HepG2 (cell line): ENCODE data around the gene LGALS7B. TPM values are rescaled to one million over a fixed set of nuclear protein-coding genes. Genes with fewer than 3 reads are reported as not detected.
A peak's percentile ranks its signal among the peaks of the same experiment; 100 is the strongest.

Source experiments
- ATAC-seq: fragments of 200-7000 bp; cut with Tn5 transposase; 3 replicates; pipeline ENCODE4 v1.9.1; 2020; ENCODE audit warnings: mild to moderate bottlenecking, moderate library complexity
- BruUV-seq: library from RNA; stranded (reverse); fragments of 400-500 nt; replicated peaks from 2 replicates; lab custom pipeline; 2021; lab: Mats Ljungman, UMichigan
- CTCF ChIA-PET: fragments of 300-600 bp; formaldehyde crosslinking; extraction: SDS; loops from one replicate; lab custom pipeline; 2021; ENCODE audit warnings: low total read pairs, inconsistent platforms, low intra/inter-chr PET ratio; lab: Yijun Ruan, JAX
- POLR2A ChIA-PET: fragments of 350-600 bp; sonication (Branson Sonifier 250); formaldehyde crosslinking; loops from one replicate; lab custom pipeline; 2020; ENCODE audit warnings: antibody characterized with exemption, inconsistent platforms; lab: Yijun Ruan, JAX
- DNase-seq: peaks from one replicate; pipeline ENCODE4 v3.0.0-alpha.2; 2015; ENCODE audit warnings: low spot score
- FAIRE-seq: peaks from 3 replicates; lab custom pipeline; 2011; peaks lifted over from hg19 to GRCh38; lab: Jason Lieb, UNC
- H2AFZ ChIP-seq: one replicate; pipeline ENCODE4 v1.6.1; 2011; ENCODE audit warnings: low read length, inconsistent platforms
- H3K27ac ChIP-seq: fragments of 300-600 bp; 3 replicates; pipeline ENCODE4 v1.8.0; 2011; ENCODE audit warnings: mixed run types, mild to moderate bottlenecking, mixed read lengths, low read length, inconsistent platforms; ENCODE audit not compliant: insufficient read depth; ENCODE audit errors: extremely low read length
- H3K27me3 ChIP-seq, 2 experiments: fragments of 200-600 bp in 1 of 2; 2 replicates in 1 of 2; 3 replicates in 1 of 2; pipeline versions ENCODE4 v1.6.0 to v1.8.0; 2011; ENCODE audit warnings: low read length in 2 of 2, mild to moderate bottlenecking in 2 of 2, moderate library complexity in 2 of 2, inconsistent platforms in 1 of 2; ENCODE audit not compliant: insufficient read depth in 2 of 2, control insufficient read depth in 1 of 2
- H3K36me3 ChIP-seq, 2 experiments: fragments of 200-600 bp in 1 of 2; replicated peaks in 1 of 2; 2 replicates in 1 of 2; 3 replicates in 1 of 2; pipeline versions ENCODE4 v1.5.1 to v1.8.0; 2011; ENCODE audit warnings: low read length in 2 of 2, inconsistent platforms in 1 of 2; ENCODE audit not compliant: insufficient read depth in 2 of 2, control insufficient read depth in 1 of 2
- H3K4me1 ChIP-seq: 2 replicates; pipeline ENCODE4 v1.5.1; 2012; ENCODE audit warnings: low read length, inconsistent platforms; ENCODE audit not compliant: insufficient read depth
- H3K4me2 ChIP-seq: 2 replicates; pipeline ENCODE4 v1.6.0; 2011; ENCODE audit warnings: low read depth, low read length, inconsistent platforms
- H3K4me3 ChIP-seq, 3 experiments: fragments of 200-600 bp in 1 of 3; sonication (generic), shearing (Covaris generic) in 1 of 3; replicated peaks in 1 of 3; 2 replicates each; pipeline ENCODE4 v1.5.1; 2011 to 2016; ENCODE audit warnings: low read length in 3 of 3, inconsistent platforms in 2 of 3, low read depth in 2 of 3, mild to moderate bottlenecking in 2 of 3, control low read depth in 1 of 3, mixed read lengths in 1 of 3; ENCODE audit not compliant: insufficient read depth in 1 of 3
- H3K79me2 ChIP-seq: one replicate; pipeline ENCODE4 v1.6.1; 2011; ENCODE audit warnings: low read length, inconsistent platforms; ENCODE audit not compliant: insufficient read depth
- H3K9ac ChIP-seq: 2 replicates; pipeline ENCODE4 v1.6.0; 2011; ENCODE audit warnings: mild to moderate bottlenecking, low read depth, low read length, inconsistent platforms; ENCODE audit not compliant: insufficient read depth
- H3K9me3 ChIP-seq: 2 replicates; pipeline ENCODE4 v1.5.1; 2012; ENCODE audit warnings: mild to moderate bottlenecking, low read length
- H4K20me1 ChIP-seq: 2 replicates; pipeline ENCODE4 v1.6.0; 2011; ENCODE audit warnings: inconsistent platforms, mild to moderate bottlenecking, low read length, moderate library complexity; ENCODE audit not compliant: insufficient read depth
- CHCHD3 ChIP-seq: sonication (generic); formaldehyde crosslinking; IDR thresholded peaks from 2 replicates; pipeline ENCODE4 v1.8.0; 2022; ENCODE audit warnings: mild to moderate bottlenecking, missing genetic modification reagents, moderate library complexity
- FOXO1 ChIP-seq: sonication (generic); formaldehyde crosslinking; IDR thresholded peaks from 2 replicates; pipeline ENCODE4 v1.4.0; 2020; ENCODE audit warnings: missing genetic modification reagents
- HDAC1 ChIP-seq: sonication (generic); formaldehyde crosslinking; IDR thresholded peaks from 2 replicates; pipeline ENCODE4 v1.5.1; 2020; ENCODE audit warnings: mild to moderate bottlenecking, missing genetic modification reagents
- KAT2B ChIP-seq: fragments of 150-350 bp; IDR thresholded peaks from 2 replicates; pipeline ENCODE4 v1.6.1; 2014; ENCODE audit warnings: low read depth, low read length, borderline replicate concordance
- MAFG ChIP-seq: sonication (generic); formaldehyde crosslinking; IDR thresholded peaks from 2 replicates; pipeline ENCODE4 v1.5.1; 2020; ENCODE audit warnings: mild to moderate bottlenecking, missing genetic modification reagents
- MXD4 ChIP-seq: IDR thresholded peaks from 2 replicates; pipeline ENCODE4 v1.6.1; 2016; ENCODE audit warnings: mild to moderate bottlenecking, missing biosample characterization, missing genetic modification reagents
- SRSF9 ChIP-seq: fragments of 200-400 bp; formaldehyde crosslinking; IDR thresholded peaks from 2 replicates; pipeline ENCODE4 v1.6.1; 2018; ENCODE audit warnings: borderline replicate concordance, mild to moderate bottlenecking, low read depth, low read length; ENCODE audit not compliant: insufficient read depth, poor library complexity, severe bottlenecking
- TBL1XR1 ChIP-seq: fragments of 150-350 bp; IDR thresholded peaks from 2 replicates; pipeline ENCODE4 v1.6.1; 2014; ENCODE audit warnings: borderline replicate concordance, low read length; ENCODE audit not compliant: partially characterized antibody
- ZNF280D ChIP-seq: sonication (generic); formaldehyde crosslinking; IDR thresholded peaks from 2 replicates; pipeline ENCODE4 v1.5.1; 2020; ENCODE audit warnings: mild to moderate bottlenecking, missing genetic modification reagents
- ZNF367 ChIP-seq: sonication (generic); formaldehyde crosslinking; IDR thresholded peaks from 2 replicates; pipeline ENCODE4 v1.4.0; 2020; ENCODE audit warnings: missing genetic modification reagents, borderline replicate concordance
- ZNF460 ChIP-seq: sonication (generic); formaldehyde crosslinking; IDR thresholded peaks from 2 replicates; pipeline ENCODE4 v1.5.1; 2020; ENCODE audit warnings: missing genetic modification reagents, mild to moderate bottlenecking, borderline replicate concordance
- ZNF775 ChIP-seq: sonication (generic); formaldehyde crosslinking; IDR thresholded peaks from 2 replicates; pipeline ENCODE4 v1.4.0; 2020; ENCODE audit warnings: missing genetic modification reagents, mild to moderate bottlenecking, moderate library complexity, borderline replicate concordance
- ZNF83 ChIP-seq: sonication (generic); formaldehyde crosslinking; IDR thresholded peaks from 2 replicates; pipeline ENCODE4 v1.4.0; 2020; ENCODE audit warnings: missing genetic modification reagents, mild to moderate bottlenecking, borderline replicate concordance
- WGBS: methylation state at CpG from one replicate; pipeline ENCODE4 v1.1.6; 2017; ENCODE audit warnings: low lambda C conversion rate; 5-methylcytosine and 5-hydroxymethylcytosine counted together
- in situ Hi-C: cut with HindIII; loops from 2 replicates; pipeline ENCODE4 v1.10.0; 2017; ENCODE audit warnings: low pct_unique_long_range_greater_than_20kb; ENCODE audit not compliant: extremely low pct_ligation_motif_present
- intact Hi-C: fragments of 100-400 bp; cut with micrococcal nuclease; formaldehyde crosslinking; loops from one replicate; pipeline ENCODE4 v1.10.0; 2022; ENCODE audit not compliant: unreplicated experiment
- polyA plus RNA-seq, 8 experiments: library from polyadenylated mRNA; depleted of rRNA in 3 of 8; stranded (reverse) in 7 of 8; unstranded in 1 of 8; fragments of >200 nt; fragmentation: Illumina TruSeq in 4 of 8; extraction: Trizol in 4 of 8; gene quantifications; 2 replicates each; pipeline versions ENCODE4 v1.2.1 to v1.2.3, GENCODE V29; 2011 to 2016; ENCODE audit warnings: low read depth in 4 of 8, missing spikeins in 1 of 8, mixed read lengths in 1 of 8; ENCODE audit not compliant: insufficient read depth in 1 of 8
- total RNA-seq, 5 experiments: library from RNA; depleted of rRNA; stranded (reverse); fragments of >200 nt; fragmentation: Illumina TruSeq; extraction: Trizol; gene quantifications; 2 replicates each; pipeline ENCODE4 v1.2.3, GENCODE V29; 2016; ENCODE audit warnings: low read depth in 1 of 5
- TF ChIP-seq, protein P1 (sequence below), 2 experiments: sonication (generic) in 1 of 2; formaldehyde crosslinking in 1 of 2; IDR thresholded peaks; 2 replicates each; pipeline versions ENCODE4 v1.6.1 to v1.9.0; 2014 to 2022; ENCODE audit warnings: antibody characterized with exemption in 1 of 2, borderline replicate concordance in 1 of 2, inconsistent platforms in 1 of 2, low read depth in 1 of 2, missing genetic modification reagents in 1 of 2

The LGALS7B gene
- total and polyA plus RNA-seq, 2 of the 13 experiments (the other 11 are each of a cell fraction or from before 2014, with no cell fraction given) = 1.7 to 2.1 TPM

- TF ChIP-seq, protein P1, sequence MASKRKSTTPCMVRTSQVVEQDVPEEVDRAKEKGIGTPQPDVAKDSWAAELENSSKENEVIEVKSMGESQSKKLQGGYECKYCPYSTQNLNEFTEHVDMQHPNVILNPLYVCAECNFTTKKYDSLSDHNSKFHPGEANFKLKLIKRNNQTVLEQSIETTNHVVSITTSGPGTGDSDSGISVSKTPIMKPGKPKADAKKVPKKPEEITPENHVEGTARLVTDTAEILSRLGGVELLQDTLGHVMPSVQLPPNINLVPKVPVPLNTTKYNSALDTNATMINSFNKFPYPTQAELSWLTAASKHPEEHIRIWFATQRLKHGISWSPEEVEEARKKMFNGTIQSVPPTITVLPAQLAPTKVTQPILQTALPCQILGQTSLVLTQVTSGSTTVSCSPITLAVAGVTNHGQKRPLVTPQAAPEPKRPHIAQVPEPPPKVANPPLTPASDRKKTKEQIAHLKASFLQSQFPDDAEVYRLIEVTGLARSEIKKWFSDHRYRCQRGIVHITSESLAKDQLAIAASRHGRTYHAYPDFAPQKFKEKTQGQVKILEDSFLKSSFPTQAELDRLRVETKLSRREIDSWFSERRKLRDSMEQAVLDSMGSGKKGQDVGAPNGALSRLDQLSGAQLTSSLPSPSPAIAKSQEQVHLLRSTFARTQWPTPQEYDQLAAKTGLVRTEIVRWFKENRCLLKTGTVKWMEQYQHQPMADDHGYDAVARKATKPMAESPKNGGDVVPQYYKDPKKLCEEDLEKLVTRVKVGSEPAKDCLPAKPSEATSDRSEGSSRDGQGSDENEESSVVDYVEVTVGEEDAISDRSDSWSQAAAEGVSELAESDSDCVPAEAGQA (IDR thresholded peaks at IDR 0.05; ENCODE audit: low read depth) = no peak
- TF ChIP-seq, protein P1 (CRISPR knock-in tag; IDR thresholded peaks at IDR 0.05; ENCODE audit: borderline replicate concordance) = no peak
- no peak for TF ChIP-seq TBL1XR1
Measured at GRCh38 chr19:38742296-38742695, 46.7 kb upstream of the LGALS7B start (continued).

DNA sequence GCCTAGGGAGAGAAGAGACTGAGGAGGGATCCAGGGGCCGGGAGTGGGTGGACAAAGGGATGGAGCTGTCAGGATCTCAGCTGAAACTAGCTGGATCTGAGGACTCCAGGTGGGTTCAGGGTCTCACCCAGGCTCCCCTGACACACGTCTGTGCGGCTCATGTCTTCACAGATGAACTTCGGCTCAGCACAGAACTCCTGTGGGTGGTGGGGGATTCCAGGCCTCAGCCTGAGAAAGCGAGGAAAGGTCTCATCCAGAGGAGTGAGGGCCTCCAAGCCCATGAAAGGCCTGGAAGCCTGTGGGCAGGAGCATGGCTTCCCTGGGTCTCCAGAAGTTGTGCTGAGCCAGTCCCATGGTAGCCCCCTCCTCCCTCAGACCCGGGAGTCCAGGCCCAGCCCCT, 46.1 kb upstream of the LGALS7B start:
- 82% methylated on average over 5 of the region's 6 CpGs for WGBS
- Histone ChIP-seq H3K36me3 (no peaks in the 10 kb centered on the region), H3K27ac (no peak overlapping the region), H2AFZ (no peak overlapping the region), H3K9ac (peak overlapping the region; percentile 39; the same call in 1 of the 2 replicates), H4K20me1 (no peaks in the 10 kb centered on the region), H3K4me1 (peaks cover 38% of the 10 kb centered on the region), H3K27me3 (no peaks in the 10 kb centered on the region), H3K4me3 (no peak overlapping the region), H3K4me2 (peak overlapping the region; percentile 15; the same call in 1 of the 2 replicates), H3K79me2 (no peaks in the 10 kb centered on the region), H3K9me3 (no peaks in the 10 kb centered on the region)
- intact Hi-C loops (no loop called here), in situ Hi-C loops (loop anchor here (5.0 to 25.0 kb wide), 2 partner anchors 89 to 169 kb away; partner anchors contain the start of genes CCER2 and ECH1)
- ATAC-seq = no peak; the same call in 2 of the 3 replicates
- DNase-seq = no peak
- ChIA-PET CTCF (no interaction called here), POLR2A (no interaction called here)
- no peak for FAIRE-seq
- BruUV-seq = no TSS peak
- TF ChIP-seq ZNF460 (CRISPR knock-in tag) = no peak
- TF ChIP-seq FOXO1 (CRISPR knock-in tag) = no peak
- no peak for TF ChIP-seq KAT2B
- no peak for TF ChIP-seq MXD4 (CRISPR knock-in tag)
- no peak for TF ChIP-seq ZNF775 (CRISPR knock-in tag)
- no peak for TF ChIP-seq ZNF280D (CRISPR knock-in tag)
- TF ChIP-seq HDAC1 (CRISPR knock-in tag) = no peak
- no peak for TF ChIP-seq MAFG (CRISPR knock-in tag)
- TF ChIP-seq ZNF367 (CRISPR knock-in tag) = no peak
- no peak for TF ChIP-seq ZNF83
- no peak for TF ChIP-seq SRSF9
- no peak for TF ChIP-seq CHCHD3 (CRISPR knock-in tag)
